GM20431 (cell line): ENCODE results near the gene UBE4B.

ENCODE experiments used
- in situ Hi-C: fragments of 300-500 bp; cut with MseI, MboI; formaldehyde crosslinking; loops from one replicate; pipeline ENCODE4 v1.15.0; 2020; ENCODE audit warnings: low sequenced_read_pairs; ENCODE audit not compliant: unreplicated experiment

The UBE4B gene

GRCh38 chr1:10200620-10201019 is 167.9 kb downstream of the UBE4B start:
- in situ Hi-C loops: loop anchor here (25.0 kb wide), 1 partner anchor 137 kb away; no protein-coding TSS in a partner anchor

GRCh38 chr1:10204003-10204642 is 171.4 kb downstream of the UBE4B start:
- in situ Hi-C loops: loop anchor here (25.0 kb wide), 1 partner anchor 133 kb away; no protein-coding TSS in a partner anchor

DNA sequence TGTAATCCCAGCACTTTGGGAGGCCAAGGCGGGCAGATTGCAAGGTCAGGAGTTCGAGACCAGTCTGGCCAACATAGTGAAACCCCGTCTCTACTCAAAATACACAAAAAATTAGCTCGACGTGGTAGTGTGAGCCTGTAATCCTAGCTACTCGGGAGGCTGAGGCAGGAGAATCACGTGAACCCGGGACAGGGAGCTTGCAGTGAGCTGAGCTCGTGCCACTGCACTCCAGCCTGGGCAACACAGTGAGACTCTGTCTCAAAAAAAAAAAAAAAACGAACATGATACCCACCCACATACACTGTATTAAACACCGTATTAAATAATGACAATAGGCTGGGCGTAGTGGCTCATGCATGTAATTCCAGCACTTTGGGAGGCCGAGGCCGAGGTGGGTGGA is 172.4 kb downstream of the UBE4B start:
- in situ Hi-C loops: loop anchor here (25.0 kb wide), 1 partner anchor 132 kb away; no protein-coding TSS in a partner anchor

GRCh38 chr1:10207810-10208209 is 175.1 kb downstream of the UBE4B start:
- in situ Hi-C loops: loop anchor here (25.0 kb wide), 1 partner anchor 129 kb away; no protein-coding TSS in a partner anchor

- in situ Hi-C loops: loop anchor here (25.0 kb wide), 1 partner anchor 129 kb away; no protein-coding TSS in a partner anchor
Measured at GRCh38 chr1:10208537-10208936, 175.8 kb downstream of the UBE4B start.

DNA sequence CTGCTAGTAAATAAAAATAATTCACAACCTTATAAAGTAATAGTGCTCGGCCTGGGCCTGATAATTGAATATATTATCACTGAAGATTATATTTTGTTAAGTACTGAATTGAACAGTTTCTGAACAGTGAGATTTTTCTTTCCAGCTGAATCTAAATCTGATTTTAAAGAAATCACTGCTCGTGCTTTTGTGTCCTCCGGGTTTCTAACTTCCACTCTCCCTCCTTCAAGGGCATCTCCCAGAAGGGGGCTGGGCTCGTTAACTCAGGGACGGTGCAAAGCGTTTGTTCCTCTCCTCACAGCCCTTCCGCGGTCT is 176.8 kb downstream of the UBE4B start:
- in situ Hi-C loops: loop anchor here (25.0 kb wide), 1 partner anchor 128 kb away; no protein-coding TSS in a partner anchor

- in situ Hi-C loops: loop anchor here (25.0 kb wide), 1 partner anchor 127 kb away; no protein-coding TSS in a partner anchor
Measured at GRCh38 chr1:10209905-10210810, 177.4 kb downstream of the UBE4B start, which contains the start of gene KIF1B. TSS of gene KIF1B (plus strand) at chr1:10210570. CDS start at chr1:10232329, 21,759 bp downstream.

- in situ Hi-C loops: loop anchor here (25.0 kb wide), 1 partner anchor 126 kb away; no protein-coding TSS in a partner anchor
Measured at GRCh38 chr1:10210841-10211804, 178.4 kb downstream of the UBE4B start.

DNA sequence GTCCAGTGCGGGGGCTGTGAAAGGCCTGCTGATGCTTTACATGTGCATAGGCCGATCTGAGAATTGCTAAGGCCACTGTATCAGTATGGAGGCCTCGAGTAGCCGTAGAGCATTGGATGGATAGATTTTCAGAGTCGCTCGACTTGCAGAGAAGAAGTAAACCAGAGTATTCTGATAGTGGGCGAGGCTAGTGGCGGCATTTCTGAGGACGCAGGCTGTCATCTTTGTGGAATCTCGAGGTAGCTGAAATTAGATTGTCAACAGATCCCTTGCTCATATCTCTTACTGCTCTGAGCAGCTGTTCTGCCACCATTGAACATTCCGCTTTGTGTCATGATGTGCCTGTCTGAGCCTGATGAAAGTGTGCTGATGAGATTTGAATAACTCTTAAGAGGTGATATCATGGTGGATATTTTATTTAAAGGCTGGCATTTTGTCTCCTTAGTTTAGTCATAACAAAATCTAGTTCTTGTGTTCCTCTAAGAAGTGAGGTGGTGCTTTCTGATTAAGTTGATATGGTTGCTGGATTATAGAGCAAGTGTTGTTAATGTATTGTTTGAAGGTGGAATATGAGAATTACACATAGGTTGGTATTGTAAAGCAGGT is 179.2 kb downstream of the UBE4B start:
- in situ Hi-C loops: loop anchor here (25.0 kb wide), 1 partner anchor 125 kb away; no protein-coding TSS in a partner anchor

DNA sequence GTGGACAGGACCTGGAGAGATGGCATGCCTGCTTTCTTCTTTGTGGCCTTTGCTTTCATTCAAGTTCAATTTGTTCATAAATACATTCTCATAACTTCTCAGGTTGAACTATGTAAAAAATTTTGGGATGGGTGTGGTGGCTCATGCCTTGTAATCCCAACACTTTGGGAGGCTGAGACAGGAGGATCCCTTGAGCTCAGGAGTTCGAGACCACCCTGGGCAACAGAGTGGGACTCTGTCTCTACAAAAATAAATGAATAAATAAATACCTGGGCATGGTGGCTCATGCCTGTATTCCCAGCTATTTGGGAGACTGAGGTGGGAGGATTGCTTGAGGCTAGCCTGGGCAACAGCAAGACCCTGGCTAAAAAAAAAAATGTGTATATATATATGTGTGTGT is 179.7 kb downstream of the UBE4B start:
- in situ Hi-C loops: loop anchor here (25.0 kb wide), 1 partner anchor 125 kb away; no protein-coding TSS in a partner anchor

DNA sequence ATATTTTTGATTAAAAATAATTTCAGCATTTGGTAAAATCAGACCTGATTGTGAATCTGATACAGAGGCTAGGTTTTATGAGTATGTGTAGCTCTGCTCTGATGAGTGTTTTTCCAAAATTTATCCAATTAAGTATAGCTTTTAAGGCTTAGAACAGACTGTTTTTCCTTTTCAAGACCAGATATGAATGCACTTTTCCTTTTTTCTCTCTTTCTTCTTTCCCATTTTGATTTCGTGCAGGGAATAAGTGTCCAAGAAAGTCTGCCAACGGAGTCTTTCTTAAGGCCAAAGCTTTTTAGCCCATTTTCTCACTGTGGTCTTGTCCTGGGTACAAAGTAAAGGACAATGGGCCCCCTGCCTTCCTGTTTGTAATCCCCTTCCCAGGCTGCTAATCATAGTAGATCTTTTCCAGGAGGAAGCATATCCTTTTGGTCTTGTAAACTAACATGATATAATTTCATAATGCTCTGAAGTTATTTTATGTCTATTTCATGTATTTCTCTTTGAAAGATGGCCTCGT is 180.5 kb downstream of the UBE4B start:
- in situ Hi-C loops: loop anchor here (25.0 kb wide), 1 partner anchor 124 kb away; no protein-coding TSS in a partner anchor

DNA sequence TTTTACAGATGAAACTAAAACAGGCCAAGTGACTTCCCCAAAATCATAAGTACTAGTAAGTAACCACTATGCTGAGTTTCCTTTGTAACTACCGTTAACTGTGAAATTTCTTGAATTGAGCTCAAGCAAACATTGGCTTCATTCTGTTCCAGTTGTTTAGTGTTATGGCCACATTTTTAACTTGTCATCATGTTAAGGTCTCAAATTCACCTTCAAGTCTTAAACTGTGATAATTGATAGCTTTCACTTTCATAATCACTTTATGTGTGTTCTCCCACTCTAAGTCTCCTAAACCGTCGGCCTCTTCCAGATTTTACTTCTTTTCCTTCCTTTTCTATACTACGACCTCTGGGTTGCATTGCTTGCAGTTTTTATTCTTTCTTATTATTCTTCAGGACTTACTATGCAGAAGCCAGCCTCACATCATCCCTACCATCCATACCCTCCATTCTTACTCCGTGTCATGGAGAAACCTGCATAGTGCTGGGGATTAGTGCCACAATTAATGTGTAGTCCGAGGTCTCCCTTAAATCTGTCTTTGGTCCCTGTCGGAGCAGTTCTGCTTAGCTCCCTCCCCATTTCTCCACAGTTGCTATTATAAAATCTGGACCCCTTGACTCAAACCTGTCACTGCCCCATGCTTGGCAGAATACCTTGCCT is 183.5 kb downstream of the UBE4B start:
- in situ Hi-C loops: loop anchor here (25.0 kb wide), 1 partner anchor 121 kb away; no protein-coding TSS in a partner anchor

DNA sequence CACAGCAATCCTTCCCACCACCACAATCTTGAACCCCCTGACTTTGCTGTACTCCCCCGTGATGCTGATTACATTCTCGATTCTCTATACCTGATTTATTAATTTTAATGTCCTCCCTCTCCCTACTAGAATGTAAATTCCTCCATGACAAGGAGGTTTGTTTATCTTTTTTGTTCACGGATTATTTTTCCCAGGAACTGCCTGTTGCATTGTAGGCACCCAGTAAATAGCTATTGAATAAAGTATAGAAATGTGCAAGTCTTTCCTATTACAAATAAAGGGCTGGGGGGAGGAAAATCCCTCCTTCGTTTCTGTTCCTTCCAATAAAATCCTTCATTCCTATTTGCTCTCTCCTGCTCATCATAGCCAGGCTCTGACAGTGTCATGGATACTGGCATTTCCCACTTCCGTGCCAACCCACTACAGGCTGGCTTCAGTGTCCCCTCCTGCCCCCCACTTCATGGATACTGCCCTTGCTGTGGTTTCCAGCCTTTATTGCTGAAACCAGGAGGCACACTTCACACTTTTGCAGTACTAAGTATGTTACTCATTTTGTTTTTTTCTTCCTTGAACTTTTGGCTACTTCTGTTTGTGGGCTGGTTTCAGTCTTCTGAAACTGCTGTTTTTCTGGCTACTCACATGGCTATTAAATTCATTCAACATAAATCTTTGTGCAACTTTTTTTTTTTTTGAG is 185.1 kb downstream of the UBE4B start:
- in situ Hi-C loops: loop anchor here (25.0 kb wide), 1 partner anchor 119 kb away; no protein-coding TSS in a partner anchor

- in situ Hi-C loops: loop anchor here (25.0 kb wide), 1 partner anchor 117 kb away; no protein-coding TSS in a partner anchor
Measured at GRCh38 chr1:10220200-10220599, 187.4 kb downstream of the UBE4B start.

DNA sequence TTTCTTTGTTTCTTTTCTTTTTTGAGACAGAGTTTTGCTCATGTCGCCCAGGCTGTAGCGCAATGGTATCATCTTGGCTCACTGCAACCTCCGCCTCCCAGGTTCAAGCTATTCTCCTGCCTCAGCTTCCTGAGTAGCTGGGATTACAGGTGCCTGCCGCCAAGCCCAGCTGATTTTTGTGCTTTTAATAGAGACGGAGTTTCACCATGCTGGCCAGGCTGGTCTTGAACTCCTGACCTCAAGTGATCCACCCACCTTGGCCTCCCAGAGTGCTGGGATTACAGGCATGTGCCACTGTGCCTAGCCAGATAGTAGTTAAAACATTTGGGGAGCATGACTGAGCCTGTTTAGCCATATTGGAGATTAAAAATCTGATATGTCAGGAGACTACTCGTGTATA is 187.9 kb downstream of the UBE4B start:
- in situ Hi-C loops: loop anchor here (25.0 kb wide), 1 partner anchor 117 kb away; no protein-coding TSS in a partner anchor

DNA sequence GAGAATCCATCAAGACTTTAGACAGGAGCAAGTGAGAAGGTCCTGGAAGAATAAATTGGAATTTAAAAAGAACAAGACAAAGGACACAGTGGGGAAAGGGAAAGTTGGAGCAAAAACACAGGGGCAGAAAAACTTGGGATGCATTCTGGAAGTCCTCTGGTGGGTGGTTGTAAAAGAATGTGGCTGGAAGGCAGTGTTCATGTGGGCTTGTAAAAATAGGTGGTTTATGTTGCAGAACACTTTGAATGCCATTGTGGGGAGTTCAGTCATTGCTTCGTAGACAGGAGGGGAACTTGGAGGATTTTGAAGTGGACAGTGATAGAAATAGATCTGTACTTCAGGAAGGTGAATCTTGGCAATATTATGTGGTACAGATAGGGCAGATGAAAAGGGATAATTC is 192.8 kb downstream of the UBE4B start:
- in situ Hi-C loops: no loop called here

GRCh38 chr1:10228528-10228927 is 195.8 kb downstream of the UBE4B start:
- in situ Hi-C loops: no loop called here
